Endothelial cell (in vitro differentiated cells): ENCODE measurements around the gene LRRC2. TPM values are rescaled to one million over a fixed set of nuclear protein-coding genes. Genes with fewer than 3 reads are reported as not detected.

Experiments used
- DNase-seq: peaks from one replicate; pipeline ENCODE4 v3.0.0; 2021; ENCODE audit warnings: low spot score
- H3K27ac Mint-ChIP-seq: one replicate; pipeline ENCODE4 v1.8.0; 2021; ENCODE audit warnings: mixed read lengths, inconsistent platforms; ENCODE audit not compliant: unreplicated experiment
- H3K27me3 Mint-ChIP-seq: one replicate; pipeline ENCODE4 v1.8.0; 2021; ENCODE audit warnings: mild to moderate bottlenecking, moderate library complexity, mixed read lengths, inconsistent platforms; ENCODE audit not compliant: unreplicated experiment
- H3K36me3 Mint-ChIP-seq: one replicate; pipeline ENCODE4 v1.8.0; 2021; ENCODE audit warnings: mild to moderate bottlenecking, low read depth, mixed read lengths, inconsistent platforms; ENCODE audit not compliant: unreplicated experiment
- H3K4me1 Mint-ChIP-seq: one replicate; pipeline ENCODE4 v1.8.0; 2021; ENCODE audit warnings: mild to moderate bottlenecking, mixed read lengths, inconsistent platforms; ENCODE audit not compliant: unreplicated experiment
- H3K4me3 Mint-ChIP-seq: one replicate; pipeline ENCODE4 v1.8.0; 2021; ENCODE audit warnings: mild to moderate bottlenecking, mixed read lengths, inconsistent platforms; ENCODE audit not compliant: unreplicated experiment
- H3K9me3 Mint-ChIP-seq: one replicate; pipeline ENCODE4 v1.8.0; 2021; ENCODE audit warnings: mixed read lengths, inconsistent platforms; ENCODE audit not compliant: unreplicated experiment
- CTCF ChIP-seq: fragments of 200-600 bp; sonication (generic); IDR thresholded peaks from one replicate; pipeline ENCODE4 v1.5.0; 2021; ENCODE audit warnings: antibody characterized with exemption; ENCODE audit not compliant: unreplicated experiment
- total RNA-seq: library from RNA; stranded (reverse); fragmentation: NEBNext Ultra II Directional; extraction: Animal tissue kit (Norgen Biotek cat#: 25700); gene quantifications from one replicate; pipeline ENCODE4 v1.2.1, GENCODE V29; 2021; ENCODE audit not compliant: unreplicated experiment

The LRRC2 gene
- total RNA-seq, 1 donor from 2014 or later, result 0.23 TPM

- TF ChIP-seq CTCF, result no peak
- no peaks in the 10 kb centered on the region for H3K9me3 Mint-ChIP-seq
- H3K4me3 Mint-ChIP-seq, result no peak overlapping the region
- H3K4me1 Mint-ChIP-seq, result peaks cover 15% of the 10 kb centered on the region
- DNase-seq, result no peak
- no peak overlapping the region for H3K27ac Mint-ChIP-seq
- H3K27me3 Mint-ChIP-seq, result peaks cover 1% of the 10 kb centered on the region
- H3K36me3 Mint-ChIP-seq, result no peaks in the 10 kb centered on the region
These were observed 28.3 kb downstream of the LRRC2 start for GRCh38 chr3:46537779-46538178.

- Mint-ChIP-seq H3K4me1 (peaks cover 15% of the 10 kb centered on the region), H3K4me3 (no peak overlapping the region), H3K36me3 (no peaks in the 10 kb centered on the region), H3K27me3 (peaks cover 1% of the 10 kb centered on the region), H3K9me3 (no peaks in the 10 kb centered on the region), H3K27ac (no peak overlapping the region)
- TF ChIP-seq CTCF, result no peak
- no peak for DNase-seq
These were observed 28.8 kb downstream of the LRRC2 start for GRCh38 chr3:46537316-46537715.

- TF ChIP-seq CTCF, result no peak
- DNase-seq, result no peak
- Mint-ChIP-seq H3K4me3 (no peak overlapping the region), H3K9me3 (no peaks in the 10 kb centered on the region), H3K27me3 (peaks cover 1% of the 10 kb centered on the region), H3K4me1 (peaks cover 15% of the 10 kb centered on the region), H3K36me3 (no peaks in the 10 kb centered on the region), H3K27ac (no peak overlapping the region)
These were observed 29.3 kb downstream of the LRRC2 start for GRCh38 chr3:46536758-46537157.

GRCh38 chr3:46535746-46536145, 30.4 kb downstream of the LRRC2 start:
- Mint-ChIP-seq H3K27me3 (peaks cover 2% of the 10 kb centered on the region), H3K4me3 (no peak overlapping the region), H3K27ac (no peak overlapping the region), H3K9me3 (no peaks in the 10 kb centered on the region), H3K4me1 (peaks cover 15% of the 10 kb centered on the region), H3K36me3 (no peaks in the 10 kb centered on the region)
- DNase-seq, result no peak
- TF ChIP-seq CTCF, result no peak

GRCh38 chr3:46533091-46533490, 33.0 kb downstream of the LRRC2 start:
- Mint-ChIP-seq H3K36me3 (no peaks in the 10 kb centered on the region), H3K27me3 (peaks cover 2% of the 10 kb centered on the region), H3K9me3 (no peaks in the 10 kb centered on the region), H3K27ac (no peak overlapping the region), H3K4me1 (no peaks in the 10 kb centered on the region), H3K4me3 (no peak overlapping the region)
- no peak for DNase-seq
- no peak for TF ChIP-seq CTCF
